DMS114 treated with DMSO at 0.1 percent for 48 hours (cell line): ENCODE data around the gene TNNT1.
"Not testable (repeated sequence)": the region's sequence is repeated elsewhere in the genome, so short reads cannot be mapped to it uniquely, and the experiment has no call there.

ENCODE experiments used
- DNase-seq: peaks from one replicate; lab custom pipeline; 2025; ENCODE audit not compliant: unreplicated experiment; lab: John Stamatoyannopoulos, UW

TNNT1 gene

GRCh38 chr19:55111238-55111831 lies 37.7 kb downstream of the TNNT1 start:
- no peak for DNase-seq

- DNase-seq: no peak
Observed at GRCh38 chr19:55109527-55110291, 39.3 kb downstream of the TNNT1 start.

- DNase-seq: not testable (repeated sequence)
Observed at GRCh38 chr19:55107252-55107651, 41.8 kb downstream of the TNNT1 start.

GRCh38 chr19:55106591-55106990 lies 42.4 kb downstream of the TNNT1 start:
- no peak for DNase-seq

- DNase-seq: no peak
Observed at GRCh38 chr19:55105237-55105636, 43.8 kb downstream of the TNNT1 start.

GRCh38 chr19:55103190-55103589 lies 45.8 kb downstream of the TNNT1 start:
- DNase-seq: no peak

- DNase-seq: no peak
Observed at GRCh38 chr19:55101261-55101660, 47.7 kb downstream of the TNNT1 start.

GRCh38 chr19:55099557-55100506 lies 49.2 kb downstream of the TNNT1 start:
- peak; percentile 30 for DNase-seq

- no peak for DNase-seq
Observed at GRCh38 chr19:55098716-55099556, 50.1 kb downstream of the TNNT1 start.

GRCh38 chr19:55097864-55098715 lies 50.9 kb downstream of the TNNT1 start:
- DNase-seq: no peak

GRCh38 chr19:55096061-55096701 lies 52.8 kb downstream of the TNNT1 start:
- DNase-seq: no peak

- peak; percentile 65 for DNase-seq
Observed at GRCh38 chr19:55095260-55096060, 53.5 kb downstream of the TNNT1 start.

GRCh38 chr19:55094456-55095259 lies 54.3 kb downstream of the TNNT1 start:
- no peak for DNase-seq

- DNase-seq: no peak
Observed at GRCh38 chr19:55092423-55093318, 56.3 kb downstream of the TNNT1 start.

- no peak for DNase-seq
Observed at GRCh38 chr19:55091955-55092354, 57.1 kb downstream of the TNNT1 start.

- DNase-seq: no peak
Observed at GRCh38 chr19:55091126-55091910, 57.7 kb downstream of the TNNT1 start.
